HEK293 (cell line): ENCODE results near the gene UST.
"Not testable (repeated sequence)": the region's sequence is repeated elsewhere in the genome, so short reads cannot be mapped to it uniquely, and the experiment has no call there.

Source experiments
- CTCF ChIA-PET: fragments of 350-600 bp; formaldehyde crosslinking; extraction: SDS; loops from one replicate; lab custom pipeline; 2021; ENCODE audit warnings: antibody characterized with exemption; lab: Yijun Ruan, JAX
- POLR2A ChIA-PET: fragments of 300-600 bp; formaldehyde crosslinking; extraction: SDS; loops from one replicate; lab custom pipeline; 2020; ENCODE audit warnings: antibody characterized with exemption, inconsistent platforms; lab: Yijun Ruan, JAX
- H3K27ac ChIP-seq: fragments of 200-500 bp; sonication (Bioruptor generic); 2 replicates; pipeline ENCODE4 v1.5.1; 2014; ENCODE audit warnings: low read depth, low read length, control low read depth, inconsistent platforms; ENCODE audit errors: extremely low read depth
- H3K36me3 ChIP-seq, 2 experiments: fragments of 200-500 bp in 1 of 2; sonication (Bioruptor generic) in 1 of 2; 1 replicate in 1 of 2; 2 replicates in 1 of 2; pipeline ENCODE4 v1.5.1; 2014 to 2017; ENCODE audit warnings: inconsistent platforms in 2 of 2, low read length in 2 of 2; ENCODE audit not compliant: control insufficient read depth in 2 of 2, insufficient read depth in 1 of 2
- H3K4me1 ChIP-seq: fragments of 200-500 bp; sonication (Bioruptor generic); 2 replicates; pipeline ENCODE4 v1.5.1; 2014; ENCODE audit warnings: mild to moderate bottlenecking, low read length, inconsistent platforms; ENCODE audit not compliant: control insufficient read depth, insufficient read depth
- H3K4me3 ChIP-seq: 2 replicates; pipeline ENCODE4 v1.5.1; 2011; ENCODE audit warnings: low read depth, mild to moderate bottlenecking, control low read depth, low read length, moderate library complexity
- H3K9me3 ChIP-seq: fragments of 200-500 bp; sonication (Bioruptor generic); 2 replicates; pipeline ENCODE4 v1.5.1; 2014; ENCODE audit warnings: low read depth, low read length, inconsistent platforms; ENCODE audit not compliant: control insufficient read depth, insufficient read depth
- HOXC10 ChIP-seq: sonication (generic); formaldehyde crosslinking; IDR thresholded peaks from 2 replicates; pipeline ENCODE4 v1.8.1; 2023; ENCODE audit warnings: mild to moderate bottlenecking, missing genetic modification reagents
- KLF1 ChIP-seq: fragments of 450-650 bp; formaldehyde crosslinking; IDR thresholded peaks from 2 replicates; pipeline ENCODE4 v1.5.1; 2016; ENCODE audit warnings: missing biosample characterization, missing genetic modification characterization
- PRDM1 ChIP-seq: fragments of 450-650 bp; formaldehyde crosslinking; IDR thresholded peaks from 2 replicates; pipeline ENCODE4; 2016; ENCODE audit warnings: missing biosample characterization, missing genetic modification characterization
- YY1 ChIP-seq: fragments of 450-650 bp; formaldehyde crosslinking; IDR thresholded peaks from 2 replicates; pipeline ENCODE4 v1.5.1; 2018; ENCODE audit warnings: missing biosample characterization, missing genetic modification characterization
- ZFP3 ChIP-seq: fragments of 450-650 bp; formaldehyde crosslinking; IDR thresholded peaks from 2 replicates; pipeline ENCODE4 v1.5.1; 2016; ENCODE audit warnings: low read depth, missing biosample characterization, missing genetic modification characterization
- ZNF133 ChIP-seq: fragments of 450-650 bp; formaldehyde crosslinking; IDR thresholded peaks from 2 replicates; pipeline ENCODE4 v1.5.1; 2016; ENCODE audit warnings: missing biosample characterization, missing genetic modification characterization
- ZNF146 ChIP-seq: fragments of 450-650 bp; formaldehyde crosslinking; IDR thresholded peaks from 2 replicates; pipeline ENCODE4 v1.5.1; 2016; ENCODE audit warnings: missing biosample characterization, missing genetic modification characterization
- ZNF2 ChIP-seq: fragments of 450-650 bp; formaldehyde crosslinking; IDR thresholded peaks from 2 replicates; pipeline ENCODE4 v1.5.1; 2016; ENCODE audit warnings: missing biosample characterization, missing genetic modification characterization
- ZNF239 ChIP-seq: fragments of 450-650 bp; formaldehyde crosslinking; IDR thresholded peaks from 2 replicates; pipeline ENCODE4 v1.5.1; 2016; ENCODE audit warnings: missing biosample characterization, missing genetic modification characterization
- ZNF341 ChIP-seq: fragments of 450-650 bp; formaldehyde crosslinking; IDR thresholded peaks from 2 replicates; pipeline ENCODE4; 2016; ENCODE audit warnings: low read depth, missing biosample characterization, missing genetic modification characterization
- ZNF426 ChIP-seq: fragments of 450-650 bp; formaldehyde crosslinking; IDR thresholded peaks from 2 replicates; pipeline ENCODE4 v1.5.1; 2017; ENCODE audit warnings: missing biosample characterization, missing genetic modification characterization, mild to moderate bottlenecking, inconsistent platforms, moderate library complexity
- ZNF596 ChIP-seq: fragments of 450-650 bp; IDR thresholded peaks from 2 replicates; pipeline ENCODE4 v1.5.0; 2018; ENCODE audit warnings: missing biosample characterization, mild to moderate bottlenecking, missing genetic modification characterization, moderate library complexity
- ZNF76 ChIP-seq: fragments of 450-650 bp; formaldehyde crosslinking; IDR thresholded peaks from 2 replicates; pipeline ENCODE4; 2016; ENCODE audit warnings: low read depth, missing biosample characterization, missing genetic modification characterization, borderline replicate concordance
- ZSCAN23 ChIP-seq: fragments of 450-650 bp; formaldehyde crosslinking; IDR thresholded peaks from 2 replicates; pipeline ENCODE4 v1.5.1; 2016; ENCODE audit warnings: missing biosample characterization, missing genetic modification characterization
- TF ChIP-seq, protein P1 (sequence below): fragments of 450-650 bp; formaldehyde crosslinking; IDR thresholded peaks from 2 replicates; pipeline ENCODE4 v1.5.1; 2016; ENCODE audit warnings: missing biosample characterization, missing genetic modification characterization
- TF ChIP-seq, protein P2 (sequence below): fragments of 450-650 bp; formaldehyde crosslinking; IDR thresholded peaks from 2 replicates; pipeline ENCODE4 v1.5.1; 2017; ENCODE audit warnings: missing biosample characterization, missing genetic modification characterization
- TF ChIP-seq, protein P3 (sequence below): fragments of 450-650 bp; formaldehyde crosslinking; IDR thresholded peaks from 2 replicates; pipeline ENCODE4 v1.5.0; 2017; ENCODE audit warnings: missing biosample characterization, missing genetic modification characterization, borderline replicate concordance
- TF ChIP-seq, protein P4 (sequence below): fragments of 450-650 bp; formaldehyde crosslinking; IDR thresholded peaks from 2 replicates; pipeline ENCODE4 v1.5.1; 2016; ENCODE audit warnings: missing biosample characterization, missing genetic modification characterization
- TF ChIP-seq, protein P5 (sequence below): fragments of 450-650 bp; formaldehyde crosslinking; IDR thresholded peaks from 2 replicates; pipeline ENCODE4 v1.5.1; 2016; ENCODE audit warnings: missing biosample characterization, missing genetic modification characterization

Gene UST

DNA sequence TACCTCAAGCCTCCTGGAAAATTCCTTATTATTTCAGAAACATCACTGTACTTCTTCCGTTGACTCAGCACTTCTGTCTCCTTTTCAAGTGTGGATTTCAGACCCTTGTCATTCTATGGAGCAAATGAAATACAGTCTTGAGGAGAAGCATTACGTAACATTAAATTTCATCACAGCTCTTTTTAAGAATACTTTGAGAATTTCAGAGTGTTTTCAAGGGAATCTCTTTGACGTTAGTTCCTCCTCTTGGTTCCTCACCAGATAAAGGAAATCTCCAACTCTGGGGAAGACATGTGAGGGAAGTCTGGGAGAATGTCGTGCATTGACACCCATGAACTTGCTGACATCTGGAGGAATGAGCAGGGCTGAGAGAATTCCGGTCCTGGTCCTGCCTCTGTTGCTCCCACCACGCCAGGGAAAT, 32.3 kb downstream of the UST start (continued):
- no peak for TF ChIP-seq ZFP3 (tag by site-specific recombination)

DNA sequence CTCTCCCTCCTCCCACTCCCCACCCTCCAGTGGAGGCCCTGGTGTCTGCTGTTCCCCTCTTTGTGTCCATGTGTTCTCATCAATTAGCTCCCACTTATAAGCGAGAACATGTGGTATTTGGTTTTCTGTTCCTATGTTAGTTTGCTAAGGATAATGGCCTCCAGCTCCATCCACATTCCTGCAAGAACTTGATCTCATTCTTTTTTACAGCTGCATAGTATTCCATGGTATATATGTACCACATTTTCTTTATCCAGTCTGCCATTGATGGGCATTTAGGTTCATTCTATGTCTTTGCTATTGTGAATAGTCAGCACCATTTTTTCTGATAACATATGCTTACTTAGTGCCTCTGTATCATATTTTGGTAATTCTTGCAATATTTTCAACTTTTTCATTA, 33.6 kb downstream of the UST start:
- POLR2A ChIA-PET: not testable (repeated sequence)
- peak; percentile 85 for TF ChIP-seq ZNF146 (tag by site-specific recombination)
- TF ChIP-seq, protein P1, sequence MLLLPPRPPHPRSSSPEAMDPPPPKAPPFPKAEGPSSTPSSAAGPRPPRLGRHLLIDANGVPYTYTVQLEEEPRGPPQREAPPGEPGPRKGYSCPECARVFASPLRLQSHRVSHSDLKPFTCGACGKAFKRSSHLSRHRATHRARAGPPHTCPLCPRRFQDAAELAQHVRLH: peak; percentile 76
- TF ChIP-seq, all 188 proteins: peak for 2; not testable (repeated sequence) for 186
- H3K4me1 ChIP-seq, H3K9me3 ChIP-seq, H3K4me3 ChIP-seq, H3K27ac ChIP-seq, H3K36me3 ChIP-seq: not testable (repeated sequence)
- CTCF ChIA-PET: interaction anchor here (0.6 kb wide), 1 partner anchor 49 kb away, joined by 3 read pairs; no protein-coding TSS in a partner anchor

DNA sequence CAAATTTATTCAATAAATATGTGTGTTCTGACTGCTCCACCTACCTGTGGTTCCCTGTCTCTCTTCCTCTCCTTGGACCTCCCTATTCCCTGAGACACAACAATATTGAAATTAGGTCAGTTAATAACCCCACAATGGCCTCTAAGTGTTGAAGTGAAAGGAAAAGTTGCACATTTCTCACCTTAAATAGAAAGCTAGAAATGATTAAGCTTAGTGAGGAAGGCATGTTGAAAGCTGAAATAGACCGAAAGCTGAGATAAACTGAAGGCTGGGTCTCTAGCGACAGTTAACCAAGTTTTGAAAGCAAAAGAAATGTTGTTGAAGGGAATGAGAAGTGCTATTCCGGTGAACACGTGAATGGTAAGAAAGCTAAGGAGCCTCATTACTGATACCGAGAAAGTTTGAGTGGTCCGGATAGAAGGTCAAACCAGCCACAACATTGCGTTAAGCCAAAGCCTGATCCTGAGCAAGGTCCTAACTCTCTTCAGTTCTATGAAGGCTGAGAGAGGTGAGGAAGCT, 34.1 kb downstream of the UST start:
- H3K4me1 ChIP-seq: peaks cover 7% of the 10 kb centered on the region; the same call in 1 of the 2 replicates
- CTCF ChIA-PET: interaction anchor here (0.5 to 0.7 kb wide), 3 partner anchors 50 to 766 kb away, joined by 3 to 5 read pairs (median 3); no protein-coding TSS in a partner anchor
- POLR2A ChIA-PET: no interaction called here

DNA sequence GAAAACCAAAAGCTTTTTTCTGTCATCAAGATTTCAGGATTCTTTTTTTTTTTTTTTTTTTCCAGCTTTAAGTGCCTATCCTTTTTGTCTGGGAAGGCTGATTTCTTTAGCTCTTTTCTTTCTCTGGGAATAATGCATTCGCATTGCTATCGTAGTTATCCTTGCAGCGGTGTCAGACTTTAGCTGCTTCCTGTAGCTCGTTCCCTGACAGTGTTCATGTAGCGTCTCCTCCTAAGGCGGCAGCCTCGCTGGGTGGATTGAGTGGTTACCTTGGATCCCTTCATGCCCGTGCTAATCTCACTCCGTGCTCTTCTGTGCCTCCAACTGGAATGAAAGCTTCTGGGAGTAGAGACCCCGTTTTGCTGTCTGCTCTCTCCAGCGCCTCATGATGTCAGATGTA, 43.1 kb downstream of the UST start:
- H3K36me3 ChIP-seq: no peaks in the 10 kb centered on the region
- H3K4me3 ChIP-seq: no peak overlapping the region
- ChIA-PET POLR2A (no interaction called here), CTCF (interaction anchor here (0.6 to 1.2 kb wide), 3 partner anchors 12 to 231 kb away, joined by 3 read pairs; no protein-coding TSS in a partner anchor)
- no peaks in the 10 kb centered on the region; the same call in 1 of the 2 replicates for H3K4me1 ChIP-seq
- no peak overlapping the region for H3K27ac ChIP-seq
- TF ChIP-seq HOXC10: no peak
- no peak for TF ChIP-seq ZNF239
- no peak for TF ChIP-seq ZNF76 (tag by site-specific recombination)
- no peak for TF ChIP-seq ZNF426 (tag by site-specific recombination)
- no peak for TF ChIP-seq ZNF596 (tag by site-specific recombination)
- no peak for TF ChIP-seq YY1 (tag by site-specific recombination)
- TF ChIP-seq ZNF2 (tag by site-specific recombination): no peak
- no peak for TF ChIP-seq KLF1 (tag by site-specific recombination)
- TF ChIP-seq, protein P2, sequence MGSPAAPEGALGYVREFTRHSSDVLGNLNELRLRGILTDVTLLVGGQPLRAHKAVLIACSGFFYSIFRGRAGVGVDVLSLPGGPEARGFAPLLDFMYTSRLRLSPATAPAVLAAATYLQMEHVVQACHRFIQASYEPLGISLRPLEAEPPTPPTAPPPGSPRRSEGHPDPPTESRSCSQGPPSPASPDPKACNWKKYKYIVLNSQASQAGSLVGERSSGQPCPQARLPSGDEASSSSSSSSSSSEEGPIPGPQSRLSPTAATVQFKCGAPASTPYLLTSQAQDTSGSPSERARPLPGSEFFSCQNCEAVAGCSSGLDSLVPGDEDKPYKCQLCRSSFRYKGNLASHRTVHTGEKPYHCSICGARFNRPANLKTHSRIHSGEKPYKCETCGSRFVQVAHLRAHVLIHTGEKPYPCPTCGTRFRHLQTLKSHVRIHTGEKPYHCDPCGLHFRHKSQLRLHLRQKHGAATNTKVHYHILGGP: no peak
- no peak for TF ChIP-seq ZNF133 (tag by site-specific recombination)
- TF ChIP-seq, protein P3, sequence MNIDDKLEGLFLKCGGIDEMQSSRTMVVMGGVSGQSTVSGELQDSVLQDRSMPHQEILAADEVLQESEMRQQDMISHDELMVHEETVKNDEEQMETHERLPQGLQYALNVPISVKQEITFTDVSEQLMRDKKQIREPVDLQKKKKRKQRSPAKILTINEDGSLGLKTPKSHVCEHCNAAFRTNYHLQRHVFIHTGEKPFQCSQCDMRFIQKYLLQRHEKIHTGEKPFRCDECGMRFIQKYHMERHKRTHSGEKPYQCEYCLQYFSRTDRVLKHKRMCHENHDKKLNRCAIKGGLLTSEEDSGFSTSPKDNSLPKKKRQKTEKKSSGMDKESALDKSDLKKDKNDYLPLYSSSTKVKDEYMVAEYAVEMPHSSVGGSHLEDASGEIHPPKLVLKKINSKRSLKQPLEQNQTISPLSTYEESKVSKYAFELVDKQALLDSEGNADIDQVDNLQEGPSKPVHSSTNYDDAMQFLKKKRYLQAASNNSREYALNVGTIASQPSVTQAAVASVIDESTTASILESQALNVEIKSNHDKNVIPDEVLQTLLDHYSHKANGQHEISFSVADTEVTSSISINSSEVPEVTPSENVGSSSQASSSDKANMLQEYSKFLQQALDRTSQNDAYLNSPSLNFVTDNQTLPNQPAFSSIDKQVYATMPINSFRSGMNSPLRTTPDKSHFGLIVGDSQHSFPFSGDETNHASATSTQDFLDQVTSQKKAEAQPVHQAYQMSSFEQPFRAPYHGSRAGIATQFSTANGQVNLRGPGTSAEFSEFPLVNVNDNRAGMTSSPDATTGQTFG: no peak
- TF ChIP-seq, protein P4, sequence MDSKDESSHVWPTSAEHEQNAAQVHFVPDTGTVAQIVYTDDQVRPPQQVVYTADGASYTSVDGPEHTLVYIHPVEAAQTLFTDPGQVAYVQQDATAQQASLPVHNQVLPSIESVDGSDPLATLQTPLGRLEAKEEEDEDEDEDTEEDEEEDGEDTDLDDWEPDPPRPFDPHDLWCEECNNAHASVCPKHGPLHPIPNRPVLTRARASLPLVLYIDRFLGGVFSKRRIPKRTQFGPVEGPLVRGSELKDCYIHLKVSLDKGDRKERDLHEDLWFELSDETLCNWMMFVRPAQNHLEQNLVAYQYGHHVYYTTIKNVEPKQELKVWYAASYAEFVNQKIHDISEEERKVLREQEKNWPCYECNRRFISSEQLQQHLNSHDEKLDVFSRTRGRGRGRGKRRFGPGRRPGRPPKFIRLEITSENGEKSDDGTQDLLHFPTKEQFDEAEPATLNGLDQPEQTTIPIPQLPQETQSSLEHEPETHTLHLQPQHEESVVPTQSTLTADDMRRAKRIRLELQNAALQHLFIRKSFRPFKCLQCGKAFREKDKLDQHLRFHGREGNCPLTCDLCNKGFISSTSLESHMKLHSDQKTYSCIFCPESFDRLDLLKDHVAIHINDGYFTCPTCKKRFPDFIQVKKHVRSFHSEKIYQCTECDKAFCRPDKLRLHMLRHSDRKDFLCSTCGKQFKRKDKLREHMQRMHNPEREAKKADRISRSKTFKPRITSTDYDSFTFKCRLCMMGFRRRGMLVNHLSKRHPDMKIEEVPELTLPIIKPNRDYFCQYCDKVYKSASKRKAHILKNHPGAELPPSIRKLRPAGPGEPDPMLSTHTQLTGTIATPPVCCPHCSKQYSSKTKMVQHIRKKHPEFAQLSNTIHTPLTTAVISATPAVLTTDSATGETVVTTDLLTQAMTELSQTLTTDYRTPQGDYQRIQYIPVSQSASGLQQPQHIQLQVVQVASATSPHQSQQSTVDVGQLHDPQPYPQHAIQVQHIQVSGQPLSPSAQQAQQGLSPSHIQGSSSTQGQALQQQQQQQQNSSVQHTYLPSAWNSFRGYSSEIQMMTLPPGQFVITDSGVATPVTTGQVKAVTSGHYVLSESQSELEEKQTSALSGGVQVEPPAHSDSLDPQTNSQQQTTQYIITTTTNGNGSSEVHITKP: no peak
- TF ChIP-seq ZSCAN23 (tag by site-specific recombination): no peak
- TF ChIP-seq, protein P5, sequence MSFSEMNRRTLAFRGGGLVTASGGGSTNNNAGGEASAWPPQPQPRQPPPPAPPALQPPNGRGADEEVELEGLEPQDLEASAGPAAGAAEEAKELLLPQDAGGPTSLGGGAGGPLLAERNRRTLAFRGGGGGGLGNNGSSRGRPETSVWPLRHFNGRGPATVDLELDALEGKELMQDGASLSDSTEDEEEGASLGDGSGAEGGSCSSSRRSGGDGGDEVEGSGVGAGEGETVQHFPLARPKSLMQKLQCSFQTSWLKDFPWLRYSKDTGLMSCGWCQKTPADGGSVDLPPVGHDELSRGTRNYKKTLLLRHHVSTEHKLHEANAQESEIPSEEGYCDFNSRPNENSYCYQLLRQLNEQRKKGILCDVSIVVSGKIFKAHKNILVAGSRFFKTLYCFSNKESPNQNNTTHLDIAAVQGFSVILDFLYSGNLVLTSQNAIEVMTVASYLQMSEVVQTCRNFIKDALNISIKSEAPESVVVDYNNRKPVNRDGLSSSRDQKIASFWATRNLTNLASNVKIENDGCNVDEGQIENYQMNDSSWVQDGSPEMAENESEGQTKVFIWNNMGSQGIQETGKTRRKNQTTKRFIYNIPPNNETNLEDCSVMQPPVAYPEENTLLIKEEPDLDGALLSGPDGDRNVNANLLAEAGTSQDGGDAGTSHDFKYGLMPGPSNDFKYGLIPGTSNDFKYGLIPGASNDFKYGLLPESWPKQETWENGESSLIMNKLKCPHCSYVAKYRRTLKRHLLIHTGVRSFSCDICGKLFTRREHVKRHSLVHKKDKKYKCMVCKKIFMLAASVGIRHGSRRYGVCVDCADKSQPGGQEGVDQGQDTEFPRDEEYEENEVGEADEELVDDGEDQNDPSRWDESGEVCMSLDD (tag by site-specific recombination): no peak
- H3K9me3 ChIP-seq: no peaks in the 10 kb centered on the region

More for the DNA sequence above, 34.1 kb downstream of the UST start:
- TF ChIP-seq PRDM1 (tag by site-specific recombination) (0 out of 2 replicates have a peak, but pooled peaks have one; percentile 13), ZNF341 (tag by site-specific recombination) (no peak)
- no peak overlapping the region for H3K27ac ChIP-seq
- H3K9me3 ChIP-seq: no peaks in the 10 kb centered on the region
- no peaks in the 10 kb centered on the region for H3K36me3 ChIP-seq
- no peak overlapping the region for H3K4me3 ChIP-seq
